GM21367 (cell line): ENCODE results near the gene CASK.
"Not testable (repeated sequence)": the region's sequence is repeated elsewhere in the genome, so short reads cannot be mapped to it uniquely, and the experiment has no call there.

Source experiments
- ATAC-seq: cut with Tn5 transposase; IDR thresholded peaks from one replicate; pipeline ENCODE4 v1.9.1; 2021; ENCODE audit not compliant: unreplicated experiment

CASK gene

GRCh38 chrX:41737065-41737464, 186.3 kb downstream of the CASK start:
- ATAC-seq: no peak

DNA sequence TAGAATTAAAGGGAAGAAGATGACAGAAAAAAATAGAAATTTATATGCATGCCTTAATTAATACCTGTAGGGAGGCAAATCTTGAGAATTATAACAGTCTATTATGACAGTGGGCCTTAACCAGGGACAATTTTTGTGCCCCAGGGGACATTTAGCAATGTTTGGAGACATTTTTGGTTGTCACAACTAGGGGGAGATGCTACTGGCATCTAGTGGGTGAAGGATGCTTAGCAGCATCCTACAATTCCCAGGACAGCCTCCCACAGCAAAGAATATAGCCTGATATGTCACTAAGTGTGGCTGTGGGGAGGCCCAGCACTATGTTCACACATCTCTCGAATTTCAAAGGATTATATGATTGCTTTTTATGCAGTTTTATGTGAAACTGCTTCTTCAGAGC, 188.8 kb downstream of the CASK start:
- ATAC-seq: no peak

DNA sequence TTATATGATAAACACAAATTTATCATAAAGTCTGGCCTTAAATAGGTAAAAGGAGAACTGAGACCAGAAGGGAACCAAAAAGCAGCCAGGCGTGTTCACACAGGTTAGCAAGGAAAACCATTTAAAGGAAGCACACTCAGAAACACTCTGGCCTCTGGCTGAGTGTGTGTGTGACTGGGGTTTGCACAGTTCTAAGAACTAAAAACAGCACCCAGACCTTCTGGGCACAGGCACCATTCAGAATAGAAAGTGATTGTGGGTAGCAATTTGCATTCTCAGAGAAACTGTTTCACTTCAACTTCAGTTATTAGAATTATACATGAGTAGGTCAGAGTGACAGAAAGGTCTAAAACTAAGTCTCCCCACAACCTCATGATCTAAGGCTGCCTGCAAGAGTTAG, 189.4 kb downstream of the CASK start:
- ATAC-seq: peak; percentile 95

- no peak for ATAC-seq
Measured at GRCh38 chrX:41732260-41732659, 191.1 kb downstream of the CASK start.

DNA sequence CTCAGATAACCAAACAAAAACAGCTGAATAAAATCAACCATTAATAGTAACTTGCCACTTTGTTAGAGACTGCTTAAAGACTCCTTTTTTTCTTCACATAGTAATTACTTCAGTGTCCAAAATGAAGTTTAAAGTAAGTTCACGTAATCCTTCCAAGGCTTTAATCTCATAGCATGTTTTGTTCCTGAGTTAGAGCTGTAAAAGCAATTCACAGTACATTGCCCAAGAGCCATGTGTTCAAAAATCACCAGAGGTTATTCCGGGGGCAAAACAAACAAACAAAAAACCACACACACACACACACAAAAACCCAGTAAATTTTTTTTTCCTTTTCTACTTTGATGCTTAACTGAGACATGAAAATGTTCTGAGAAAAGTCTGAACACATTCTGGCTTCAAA, 193.3 kb downstream of the CASK start:
- ATAC-seq: no peak

GRCh38 chrX:41728125-41728524, 195.2 kb downstream of the CASK start:
- no peak for ATAC-seq

- ATAC-seq: no peak
Measured at GRCh38 chrX:41723826-41724225, 199.5 kb downstream of the CASK start, which contains the start of gene GPR82. Gene GPR82, plus strand, starts transcription at chrX:41724181. Its CDS starts 2,846 bp downstream, at chrX:41727027.

DNA sequence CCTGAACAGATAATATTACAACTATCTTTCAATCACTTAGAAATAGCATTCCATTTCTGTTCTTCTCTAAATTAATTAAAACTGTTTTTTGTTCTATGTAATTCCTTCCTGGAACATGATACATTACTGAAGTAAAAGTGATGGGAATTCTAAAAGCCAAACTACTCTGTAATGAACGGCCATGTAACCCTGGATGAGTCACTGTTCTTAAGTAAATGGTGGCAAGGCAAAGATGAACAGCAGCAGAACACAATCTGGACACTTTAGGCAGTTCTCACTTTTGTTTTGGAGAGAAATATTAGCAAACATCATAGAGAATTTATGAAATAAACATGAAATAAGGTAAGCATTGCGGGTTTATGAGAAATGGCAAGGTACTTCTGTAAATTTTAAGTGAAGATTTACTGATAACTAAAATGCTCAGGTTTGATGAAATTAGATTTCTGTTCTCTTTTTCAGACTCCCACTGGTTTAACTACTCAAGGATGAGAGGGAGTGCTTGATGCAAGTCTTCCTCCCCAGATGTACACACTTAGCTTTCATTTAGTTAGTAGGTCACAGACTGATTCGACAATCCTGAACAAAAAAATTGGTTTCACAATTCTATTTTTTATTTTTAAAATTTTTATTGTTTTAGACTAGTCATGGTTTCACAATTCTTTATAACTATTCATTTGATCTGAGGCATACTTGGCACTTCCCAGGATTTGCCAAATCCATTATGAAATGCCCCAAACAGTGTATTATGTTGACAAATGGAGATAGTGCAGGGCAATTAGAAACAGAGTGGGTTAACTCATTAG, 200.3 kb downstream of the CASK start:
- no peak for ATAC-seq

DNA sequence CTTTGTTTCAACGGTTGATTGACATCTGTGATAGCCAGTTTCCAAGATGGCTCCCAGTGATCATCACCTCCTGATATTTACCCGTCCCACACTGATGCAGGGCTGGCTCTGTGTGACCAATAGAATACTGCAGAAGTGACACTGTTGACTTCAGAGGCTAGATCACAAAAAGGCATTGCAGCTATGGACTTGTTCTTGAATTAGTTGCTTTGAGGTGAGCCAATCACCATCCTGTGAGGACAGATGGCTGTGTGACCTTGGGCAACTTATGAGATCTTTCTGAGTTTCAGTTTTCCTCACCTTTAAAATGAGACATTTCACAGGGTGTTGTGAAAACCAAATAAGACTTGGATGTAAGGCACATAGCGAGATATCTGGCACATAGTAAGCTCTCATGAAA, 201.1 kb downstream of the CASK start:
- no peak for ATAC-seq

GRCh38 chrX:41721590-41721989, 201.8 kb downstream of the CASK start:
- ATAC-seq: no peak

DNA sequence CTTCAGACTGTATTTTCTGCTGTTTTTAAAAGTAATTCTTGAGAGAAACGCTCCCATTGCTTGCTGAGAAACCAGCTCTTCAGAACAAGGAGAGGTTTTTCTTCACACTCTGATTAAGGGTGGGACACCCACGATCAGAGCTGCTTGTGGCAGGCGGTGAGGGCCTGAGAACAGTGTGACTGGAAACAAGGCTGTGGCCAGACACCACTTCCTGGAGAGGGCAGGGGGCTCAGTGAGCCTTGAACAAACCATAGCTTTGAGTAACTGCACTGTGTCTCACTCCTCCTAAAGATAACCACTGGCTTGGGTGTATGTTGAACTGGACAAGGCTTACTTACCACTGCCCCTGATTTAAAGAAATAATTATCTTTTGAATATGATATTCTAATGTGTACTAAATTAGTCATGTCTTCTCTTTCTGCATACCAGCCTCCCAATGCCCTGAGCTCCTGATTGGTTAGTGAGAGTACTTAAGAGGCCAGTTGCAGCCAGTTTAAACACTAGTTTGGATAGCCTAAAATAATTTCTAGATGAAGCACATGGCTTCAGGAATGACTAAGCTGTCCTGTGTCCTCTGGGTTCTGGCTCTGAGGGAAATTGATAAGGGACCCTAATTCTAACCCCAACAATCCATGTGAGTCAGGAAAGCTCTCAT, 203.1 kb downstream of the CASK start:
- peak; percentile 88 for ATAC-seq

DNA sequence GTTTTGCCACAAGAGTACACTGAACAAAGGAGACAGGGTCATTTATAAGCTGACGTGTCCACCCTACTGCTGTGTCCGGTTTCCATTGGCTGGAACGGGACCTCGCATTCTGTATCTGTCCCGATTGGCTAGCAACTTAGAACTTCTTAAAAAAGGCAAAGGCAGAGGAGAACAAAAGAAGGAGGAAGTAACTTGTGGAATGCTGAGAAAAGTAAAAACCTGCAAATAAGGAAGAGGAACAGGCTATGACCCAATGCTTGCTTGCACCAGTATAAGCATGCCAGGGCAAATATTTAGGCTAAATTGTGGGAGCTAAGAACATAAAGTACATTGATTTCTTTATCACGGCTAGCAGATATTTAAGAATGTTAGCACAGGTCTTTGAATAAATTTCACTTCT, 203.7 kb downstream of the CASK start:
- not testable (repeated sequence) for ATAC-seq

DNA sequence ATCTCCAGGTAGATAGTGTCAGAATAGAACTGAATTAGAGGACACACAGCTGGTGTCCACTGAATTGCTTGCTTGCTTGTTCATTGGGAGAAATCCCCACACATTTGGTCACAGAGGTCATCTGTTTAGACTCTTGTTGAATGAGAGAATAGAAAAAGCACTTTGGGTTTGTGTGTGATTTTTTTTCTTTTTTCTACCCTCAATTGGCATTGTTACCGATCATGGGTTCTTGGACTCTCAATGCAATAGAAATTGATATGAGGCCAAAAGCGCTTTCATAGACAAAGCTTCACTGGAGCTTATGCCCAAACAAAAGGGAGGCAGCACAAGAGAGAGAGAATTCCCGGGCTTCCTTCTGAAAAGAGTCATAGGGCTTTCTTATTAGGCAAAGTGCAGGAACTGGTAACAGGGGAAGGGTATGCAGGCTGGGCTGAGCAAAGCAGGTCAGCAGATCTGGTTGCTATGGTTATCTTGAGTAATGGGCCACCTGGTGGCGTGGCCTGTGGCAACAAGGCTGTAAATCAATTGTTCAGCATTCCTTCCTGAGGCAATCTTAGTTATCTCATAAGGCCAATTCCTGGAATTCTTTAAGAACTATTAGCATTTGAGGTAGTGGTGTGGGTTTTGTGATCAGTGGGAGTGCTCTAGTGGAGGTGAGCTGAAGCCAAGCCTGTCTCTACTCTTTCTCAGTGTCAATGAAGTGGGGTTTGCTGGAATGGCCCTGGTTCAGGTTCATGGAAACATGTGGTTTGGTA, 204.7 kb downstream of the CASK start:
- ATAC-seq: no peak

GRCh38 chrX:41716767-41717473, 206.4 kb downstream of the CASK start:
- no peak for ATAC-seq

- no peak for ATAC-seq
Measured at GRCh38 chrX:41716222-41716621, 207.1 kb downstream of the CASK start.

- ATAC-seq: no peak
Measured at GRCh38 chrX:41711021-41711667, 212.2 kb downstream of the CASK start.

GRCh38 chrX:41708486-41708885, 214.9 kb downstream of the CASK start:
- ATAC-seq: no peak

GRCh38 chrX:41707218-41707617, 216.1 kb downstream of the CASK start:
- ATAC-seq: no peak

DNA sequence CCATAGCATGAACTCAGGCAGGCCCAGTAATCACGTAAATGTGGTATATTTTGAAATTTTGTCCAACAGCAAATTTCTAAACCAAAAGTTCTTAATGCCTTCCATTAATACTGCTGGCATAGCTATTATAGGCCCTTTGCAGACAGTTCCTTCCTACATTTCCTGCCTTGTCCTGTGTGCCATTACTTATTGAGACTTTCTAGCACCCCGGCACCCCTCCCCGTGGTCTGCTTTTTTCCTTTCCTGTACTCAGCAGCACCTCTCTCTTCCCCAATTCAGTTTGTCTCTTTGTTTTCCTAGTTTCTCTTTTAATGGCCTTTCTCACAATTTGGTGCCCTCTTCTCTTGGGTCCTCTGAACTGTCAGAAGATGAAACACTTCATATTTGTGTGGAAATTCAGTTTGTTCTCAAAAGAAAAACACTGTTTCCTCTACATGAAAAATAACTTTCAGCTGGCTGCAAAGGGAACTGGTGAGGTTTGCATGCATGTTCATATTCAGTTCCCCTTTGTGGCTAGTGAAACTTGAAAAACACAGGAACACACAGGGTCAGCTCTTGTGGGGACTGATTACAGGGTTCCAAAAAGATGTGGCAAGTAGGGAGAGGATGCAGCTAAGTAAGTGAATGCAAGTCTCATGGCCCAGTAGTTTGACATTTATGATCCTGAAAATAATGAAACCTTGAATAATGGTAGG, 217.5 kb downstream of the CASK start:
- ATAC-seq: peak; percentile 88

DNA sequence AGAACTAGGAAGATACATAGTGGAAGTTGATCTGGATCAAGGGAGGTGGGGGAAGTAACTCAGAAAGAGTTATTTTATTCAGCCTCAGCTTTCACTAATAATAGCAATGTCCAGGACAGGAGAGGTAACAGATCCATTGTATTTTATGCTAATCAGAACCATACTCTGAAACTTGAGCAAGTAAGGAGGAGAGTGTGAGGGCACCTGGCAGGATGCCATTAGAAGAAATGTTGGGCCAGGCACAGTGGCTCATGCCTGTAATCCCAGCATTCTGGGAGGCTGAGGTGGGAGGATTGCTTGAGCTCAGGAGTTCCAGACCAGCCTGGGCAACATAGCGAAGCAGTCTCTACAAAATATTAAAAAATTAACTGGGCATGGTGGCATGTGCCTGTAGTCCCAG, 218.3 kb downstream of the CASK start:
- ATAC-seq: no peak
